OCI-M2 (cell line): ENCODE results near the gene SH3RF3.

ENCODE experiments used
- DNase-seq: peaks from one replicate; lab custom pipeline; 2025; ENCODE audit not compliant: unreplicated experiment; lab: John Stamatoyannopoulos, UW

The SH3RF3 gene

GRCh38 chr2:109199790-109200189, 70.8 kb downstream of the SH3RF3 start:
- DNase-seq = no peak

DNA sequence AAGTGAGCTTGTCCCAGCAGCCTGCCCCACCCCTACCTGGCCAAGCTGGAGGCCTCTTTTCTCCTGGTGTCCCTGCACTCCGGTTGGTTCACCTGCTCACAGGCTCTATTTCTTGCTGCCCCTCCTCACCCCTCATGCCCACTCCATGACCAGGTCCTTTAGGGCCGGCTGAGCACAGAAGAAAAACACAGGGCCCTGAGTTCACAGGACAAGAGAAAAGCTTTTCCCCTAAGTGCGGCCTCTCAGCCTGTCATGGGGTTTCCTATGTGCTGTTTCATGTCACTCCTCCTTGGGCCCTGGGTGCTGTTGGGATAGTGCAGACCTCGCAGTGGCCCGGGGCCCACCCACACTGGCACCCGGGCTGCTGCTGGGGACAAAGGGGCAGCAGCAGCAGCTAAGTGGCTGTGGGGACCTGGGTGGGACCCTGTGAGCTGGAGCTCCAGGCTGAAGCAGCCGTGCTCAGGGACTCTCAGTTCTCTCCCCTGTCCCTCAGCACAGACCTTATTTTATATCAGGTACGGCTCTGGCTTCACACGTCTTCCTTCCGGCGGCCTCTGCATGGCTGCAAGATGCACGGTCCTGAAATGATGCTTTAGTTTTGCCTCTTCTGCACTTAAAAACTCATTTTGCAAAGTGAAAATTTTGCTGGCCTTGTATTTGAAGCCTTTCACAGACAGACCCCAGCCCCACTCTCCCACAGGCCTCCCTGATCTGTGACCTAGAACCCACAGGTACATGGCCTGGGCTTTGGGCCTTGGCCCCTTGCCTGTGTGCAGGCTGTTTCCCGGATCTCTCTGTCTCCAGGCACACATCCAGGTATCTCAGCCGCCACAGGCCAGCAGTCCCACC, 71.8 kb downstream of the SH3RF3 start:
- DNase-seq = no peak

DNA sequence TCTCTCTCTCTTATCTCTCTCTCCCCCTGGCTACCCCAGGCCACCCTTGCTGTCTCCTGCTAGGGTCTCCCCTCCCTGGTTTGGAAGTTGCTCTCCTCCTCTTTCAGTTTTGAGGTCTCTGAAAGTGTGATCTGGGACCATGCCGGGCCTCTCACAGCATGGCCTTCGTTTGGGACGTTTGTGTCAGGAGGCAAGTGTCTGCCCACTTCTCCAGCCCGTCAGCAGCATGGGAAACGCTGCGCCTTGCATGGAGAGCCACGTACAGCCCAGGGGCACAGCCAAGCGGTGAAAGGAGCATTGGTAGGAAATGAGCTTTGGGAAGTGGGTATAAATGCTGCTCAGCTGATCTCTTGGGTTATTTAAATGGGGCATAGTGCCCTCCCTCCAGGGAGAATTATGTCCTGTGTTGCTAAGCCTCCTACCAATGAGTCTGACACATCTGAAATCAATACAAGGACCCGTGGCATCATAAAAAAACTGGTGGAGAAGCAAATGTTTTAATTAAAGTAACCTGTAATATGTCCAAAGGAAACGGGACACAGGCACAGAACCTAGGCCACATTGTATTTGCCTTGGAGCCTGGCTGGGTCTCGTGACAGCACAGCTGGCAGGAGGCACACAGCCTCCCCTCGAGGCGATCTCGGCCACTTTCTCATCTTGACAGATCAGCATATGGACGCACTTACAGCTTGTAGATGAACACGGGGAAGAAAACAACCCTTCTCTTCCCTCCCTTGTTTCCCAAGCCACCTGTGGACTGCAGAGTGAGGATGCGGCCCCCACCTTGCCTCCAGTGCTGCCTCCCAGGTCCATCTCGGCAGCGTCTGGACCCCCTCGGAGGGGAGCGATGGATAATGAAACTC, 72.7 kb downstream of the SH3RF3 start:
- no peak for DNase-seq

DNA sequence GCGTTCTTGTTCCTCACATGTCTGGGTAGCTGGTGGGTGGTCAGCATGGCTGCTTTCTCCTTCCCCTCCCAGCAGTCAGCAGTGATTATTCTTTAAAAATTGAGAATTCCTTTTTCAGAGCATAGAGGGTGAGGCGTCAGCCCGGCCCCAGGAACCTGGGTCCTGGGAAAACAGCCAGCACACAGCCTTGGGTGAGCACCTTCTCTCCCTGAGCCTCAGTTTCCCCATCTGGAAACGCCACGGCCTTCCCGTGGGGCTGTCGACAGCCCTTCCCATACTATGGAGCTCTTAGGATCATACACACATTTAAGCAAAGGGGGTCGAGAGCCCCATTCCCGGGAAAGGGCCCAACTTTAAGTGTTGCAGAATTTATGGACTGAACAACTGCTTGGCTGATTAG, 73.5 kb downstream of the SH3RF3 start:
- no peak for DNase-seq

GRCh38 chr2:109203246-109204011, 74.4 kb downstream of the SH3RF3 start:
- DNase-seq = no peak

DNA sequence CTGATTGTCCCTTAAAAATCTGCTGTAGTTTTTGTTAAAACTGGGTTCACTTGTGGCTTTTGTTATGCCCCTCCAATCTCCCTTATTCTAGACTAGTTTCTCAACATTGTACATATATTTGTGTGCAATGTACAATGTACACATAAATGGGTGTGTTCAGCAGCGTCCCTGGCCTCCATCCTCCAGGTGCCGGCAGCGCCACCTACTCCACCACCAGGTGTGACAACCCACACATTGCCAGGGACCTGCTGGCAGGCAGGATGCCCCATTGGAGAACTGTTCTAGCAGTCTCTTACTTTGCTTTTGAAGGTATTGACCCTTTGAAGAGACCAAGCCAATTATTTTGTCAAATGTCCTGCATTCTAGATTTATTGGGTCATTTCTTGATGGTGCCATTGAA, 75.4 kb downstream of the SH3RF3 start:
- DNase-seq = no peak

GRCh38 chr2:109205447-109205846, 76.4 kb downstream of the SH3RF3 start:
- no peak for DNase-seq

- DNase-seq = no peak
Observed at GRCh38 chr2:109206569-109207146, 77.7 kb downstream of the SH3RF3 start.

GRCh38 chr2:109207176-109207575, 78.2 kb downstream of the SH3RF3 start:
- no peak for DNase-seq

DNA sequence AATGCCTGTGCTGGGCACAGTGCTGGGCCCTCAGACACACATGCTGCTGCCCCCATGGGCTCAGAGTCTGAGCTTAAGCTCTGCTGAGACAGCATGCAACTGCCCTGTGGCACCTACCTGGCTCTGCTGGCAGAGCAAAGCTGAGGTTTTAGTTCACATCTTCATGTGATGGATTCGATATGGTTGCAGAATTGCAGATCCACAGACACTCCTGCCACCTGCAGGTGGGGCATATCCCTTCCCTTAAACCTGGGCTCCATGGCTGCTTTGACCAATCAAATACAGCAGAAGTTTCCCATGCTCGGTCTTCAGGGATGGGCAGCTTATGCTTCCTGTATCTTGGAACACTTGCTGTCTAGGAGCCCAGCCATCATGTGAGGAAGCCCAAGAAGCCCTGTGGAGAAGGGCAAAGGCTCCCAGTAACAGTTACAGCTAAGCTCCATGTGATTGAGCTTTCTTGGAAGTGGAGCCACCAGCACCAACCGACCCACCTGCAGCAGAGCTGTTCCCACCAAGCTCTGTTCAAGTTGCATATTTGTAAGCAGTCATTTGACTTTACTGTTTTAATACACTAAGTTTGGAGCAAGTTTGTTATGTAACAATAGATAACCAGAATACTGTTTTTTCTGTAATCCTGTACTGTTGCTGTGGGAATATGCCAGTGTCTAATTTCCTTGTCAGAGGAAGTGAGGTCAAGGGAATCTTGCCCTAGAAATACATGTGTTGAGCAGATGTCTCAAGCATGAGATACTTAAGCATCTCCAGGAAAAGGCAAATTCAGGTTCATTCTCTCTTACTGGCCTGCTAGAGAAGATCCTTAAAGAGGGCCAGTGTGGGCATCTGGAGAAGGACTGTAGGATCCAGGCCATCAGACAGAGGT, 79.3 kb downstream of the SH3RF3 start:
- no peak for DNase-seq

DNA sequence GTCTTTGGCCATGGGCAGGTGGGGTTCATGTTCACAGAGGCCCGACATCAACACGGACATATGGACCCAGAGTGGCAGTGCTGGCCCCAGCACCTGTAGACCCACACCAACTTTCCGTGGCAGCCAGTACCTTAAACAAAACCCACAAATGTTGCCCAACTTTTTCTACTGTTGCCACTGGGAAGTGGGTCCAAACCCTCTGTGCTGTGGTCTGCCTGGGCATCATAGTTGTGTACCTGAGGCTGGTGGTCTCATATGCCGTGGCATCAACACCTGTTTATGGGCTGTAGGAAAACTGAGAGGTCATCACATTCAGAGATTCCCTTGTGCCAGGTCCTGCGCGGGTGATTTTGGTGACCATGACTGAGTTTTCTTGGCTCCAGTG, 79.9 kb downstream of the SH3RF3 start:
- DNase-seq = no peak

DNA sequence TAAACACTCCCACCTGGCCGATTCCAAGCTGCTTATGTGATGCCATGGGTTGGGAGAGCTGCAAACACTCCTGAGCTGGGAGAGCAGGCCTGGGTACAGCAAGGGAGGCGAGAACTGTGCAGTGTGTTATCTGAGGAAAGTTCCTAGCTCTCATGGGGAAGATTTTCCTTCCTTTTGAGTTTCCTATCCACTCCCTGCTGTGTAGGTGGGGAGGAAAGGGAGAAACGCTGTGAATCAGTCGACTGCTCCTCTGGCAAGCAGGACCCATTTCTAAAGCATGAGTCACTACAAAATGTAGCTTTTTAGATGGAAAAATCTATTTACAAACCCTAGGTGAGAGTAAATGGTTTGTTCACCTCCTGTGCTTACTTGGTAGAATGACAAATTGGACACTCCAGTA, 80.4 kb downstream of the SH3RF3 start:
- no peak for DNase-seq

DNA sequence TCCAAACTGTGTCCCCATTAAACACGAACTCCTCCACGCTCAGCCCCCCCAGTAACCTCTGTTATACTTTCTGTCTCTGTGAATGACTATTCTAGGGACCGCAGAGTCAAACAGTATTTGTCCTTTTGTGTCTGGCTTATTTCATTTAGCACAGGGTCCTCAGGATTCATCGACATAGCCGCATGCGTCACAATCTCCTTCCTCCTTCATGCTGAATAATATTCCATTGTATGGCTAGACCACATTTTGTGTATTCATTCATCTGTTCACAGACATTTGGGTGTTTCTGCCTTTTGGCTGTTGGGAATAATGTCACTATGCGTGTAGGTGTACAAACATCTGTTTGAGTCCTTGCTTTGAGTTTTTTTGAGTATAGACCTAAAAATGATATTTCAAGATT, 80.9 kb downstream of the SH3RF3 start:
- DNase-seq = no peak

GRCh38 chr2:109210431-109211200, 81.6 kb downstream of the SH3RF3 start:
- no peak for DNase-seq

DNA sequence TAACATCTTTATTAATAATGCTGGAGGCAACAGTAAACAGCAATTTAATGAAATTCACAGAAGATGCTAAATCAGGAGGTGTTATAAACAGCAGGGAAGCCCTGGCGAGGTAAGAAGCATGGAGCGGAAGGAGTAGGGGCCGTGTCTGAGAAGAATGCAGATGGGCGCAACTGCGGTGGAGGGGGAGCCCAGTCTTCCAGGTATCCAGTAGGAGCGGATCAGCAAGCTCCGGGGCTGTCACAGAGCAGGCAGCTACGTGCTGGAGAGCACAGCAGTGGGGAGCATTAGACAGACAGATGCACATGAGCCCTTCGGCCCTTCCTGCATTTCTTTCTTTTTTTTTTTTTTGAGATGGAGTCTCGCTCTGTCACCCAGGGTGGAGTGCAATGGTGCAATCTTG, 82.3 kb downstream of the SH3RF3 start:
- DNase-seq = no peak

GRCh38 chr2:109212836-109213563, 84.0 kb downstream of the SH3RF3 start:
- no peak for DNase-seq

DNA sequence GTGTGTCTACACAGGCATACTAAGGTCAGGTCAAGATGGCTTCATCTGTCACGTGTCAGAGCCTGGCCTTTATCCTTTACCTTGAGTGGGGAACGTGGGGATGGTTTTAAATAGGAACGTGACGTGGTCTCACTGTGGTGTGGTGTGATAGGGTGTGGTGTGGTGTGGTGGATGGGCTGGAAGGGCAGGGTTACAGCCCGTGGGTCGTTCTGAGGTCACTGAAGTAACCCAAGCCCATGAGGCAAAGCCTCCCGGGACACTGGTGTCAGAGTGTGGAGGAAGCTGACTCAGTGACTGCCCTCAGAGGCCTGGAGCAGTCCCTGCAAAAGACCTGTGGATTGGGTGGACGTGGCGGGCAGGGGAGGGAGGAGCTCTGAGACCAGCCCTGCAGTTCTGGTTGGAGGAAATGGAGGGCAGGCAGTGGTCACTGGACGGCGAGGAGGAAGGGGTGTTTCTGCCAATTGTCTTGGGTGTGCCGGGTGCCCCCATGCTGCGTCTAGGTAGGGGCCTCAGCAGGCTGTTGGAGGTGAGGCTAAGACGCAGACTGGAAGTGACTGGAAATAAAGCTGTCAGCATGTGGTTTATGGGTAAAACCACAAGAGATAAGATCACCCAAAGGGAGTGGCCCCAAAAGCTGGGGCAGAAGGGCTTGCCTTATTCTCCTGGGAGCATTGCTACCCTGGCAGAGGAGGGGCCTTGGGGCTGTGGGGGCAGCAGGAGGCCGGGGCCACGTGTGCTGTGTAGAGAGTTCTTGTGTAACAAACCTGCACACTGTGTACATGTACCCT, 84.8 kb downstream of the SH3RF3 start:
- DNase-seq = no peak
